MM.1S (cell line): ENCODE measurements around the gene MEGF11.

Source experiments
- EZH2 ChIP-seq: fragments of 300-600 bp; sonication (generic); optimal IDR thresholded peaks from 2 replicates; pipeline ENCODE3; 2017; ENCODE audit warnings: low read depth, mild to moderate bottlenecking, antibody characterized with exemption, low read length, mixed read lengths
- EZH2phosphoT487 ChIP-seq: fragments of 300-600 bp; sonication (generic); IDR thresholded peaks from 2 replicates; pipeline ENCODE4 v1.6.1; 2018; ENCODE audit warnings: antibody characterized with exemption, low read length
- TF ChIP-seq, protein P1 (sequence below): fragments of 300-600 bp; sonication (generic); IDR thresholded peaks from 2 replicates; pipeline ENCODE4 v1.5.1; 2016; ENCODE audit warnings: antibody characterized with exemption, low read length, mixed read lengths

DNA sequence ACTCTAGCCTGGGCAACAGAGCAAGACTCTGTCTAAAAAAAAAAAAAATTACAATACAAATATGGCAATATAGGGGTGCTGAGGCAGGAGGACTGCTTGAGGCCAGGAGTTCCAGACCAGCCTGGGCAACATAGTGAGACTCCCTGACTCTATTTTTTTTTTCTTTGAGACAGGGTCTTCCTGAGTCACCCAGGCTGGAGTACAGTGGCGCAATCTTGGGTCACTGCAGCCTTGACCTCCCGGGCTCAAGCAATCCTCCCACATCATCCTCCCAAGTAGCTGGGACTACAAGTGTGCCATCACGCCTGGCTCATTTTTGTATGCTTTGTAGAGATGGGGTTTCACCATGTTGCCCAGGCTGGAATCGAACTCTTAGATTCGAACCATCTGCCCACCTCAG lies 401.6 kb downstream of the MEGF11 start:
- TF ChIP-seq, protein P1, sequence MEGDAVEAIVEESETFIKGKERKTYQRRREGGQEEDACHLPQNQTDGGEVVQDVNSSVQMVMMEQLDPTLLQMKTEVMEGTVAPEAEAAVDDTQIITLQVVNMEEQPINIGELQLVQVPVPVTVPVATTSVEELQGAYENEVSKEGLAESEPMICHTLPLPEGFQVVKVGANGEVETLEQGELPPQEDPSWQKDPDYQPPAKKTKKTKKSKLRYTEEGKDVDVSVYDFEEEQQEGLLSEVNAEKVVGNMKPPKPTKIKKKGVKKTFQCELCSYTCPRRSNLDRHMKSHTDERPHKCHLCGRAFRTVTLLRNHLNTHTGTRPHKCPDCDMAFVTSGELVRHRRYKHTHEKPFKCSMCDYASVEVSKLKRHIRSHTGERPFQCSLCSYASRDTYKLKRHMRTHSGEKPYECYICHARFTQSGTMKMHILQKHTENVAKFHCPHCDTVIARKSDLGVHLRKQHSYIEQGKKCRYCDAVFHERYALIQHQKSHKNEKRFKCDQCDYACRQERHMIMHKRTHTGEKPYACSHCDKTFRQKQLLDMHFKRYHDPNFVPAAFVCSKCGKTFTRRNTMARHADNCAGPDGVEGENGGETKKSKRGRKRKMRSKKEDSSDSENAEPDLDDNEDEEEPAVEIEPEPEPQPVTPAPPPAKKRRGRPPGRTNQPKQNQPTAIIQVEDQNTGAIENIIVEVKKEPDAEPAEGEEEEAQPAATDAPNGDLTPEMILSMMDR, result no peak
- TF ChIP-seq EZH2phosphoT487 (no peak), EZH2 (no peak)
